ENCODE results near the gene SPPL3.

Gene SPPL3

DNA sequence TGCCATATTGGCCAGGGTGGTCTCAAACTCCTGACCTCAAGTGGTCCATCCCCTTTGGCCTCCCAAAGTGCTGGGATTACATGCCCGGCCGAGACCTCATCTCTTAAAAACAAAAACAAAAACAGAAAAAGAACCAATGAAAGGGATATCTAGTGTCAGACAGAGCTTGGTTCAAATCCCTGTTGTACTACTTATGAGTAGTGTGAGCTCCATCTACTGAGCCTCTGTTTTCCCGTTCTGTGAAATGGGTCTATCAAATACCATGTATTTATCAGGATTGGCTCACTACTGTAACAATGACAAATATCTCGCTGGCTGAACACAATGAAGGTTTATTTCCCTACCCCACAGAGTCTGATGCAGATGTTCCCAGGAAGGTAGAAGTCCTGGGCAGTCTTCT, 37.3 kb upstream of the SPPL3 start:
- no peak for DNase-seq (ENCODE audit: low read depth)
- no peak overlapping the region for H3K4me3 ChIP-seq (ENCODE audit: control insufficient read depth, low read depth, low read length)
- TF ChIP-seq, protein P1, sequence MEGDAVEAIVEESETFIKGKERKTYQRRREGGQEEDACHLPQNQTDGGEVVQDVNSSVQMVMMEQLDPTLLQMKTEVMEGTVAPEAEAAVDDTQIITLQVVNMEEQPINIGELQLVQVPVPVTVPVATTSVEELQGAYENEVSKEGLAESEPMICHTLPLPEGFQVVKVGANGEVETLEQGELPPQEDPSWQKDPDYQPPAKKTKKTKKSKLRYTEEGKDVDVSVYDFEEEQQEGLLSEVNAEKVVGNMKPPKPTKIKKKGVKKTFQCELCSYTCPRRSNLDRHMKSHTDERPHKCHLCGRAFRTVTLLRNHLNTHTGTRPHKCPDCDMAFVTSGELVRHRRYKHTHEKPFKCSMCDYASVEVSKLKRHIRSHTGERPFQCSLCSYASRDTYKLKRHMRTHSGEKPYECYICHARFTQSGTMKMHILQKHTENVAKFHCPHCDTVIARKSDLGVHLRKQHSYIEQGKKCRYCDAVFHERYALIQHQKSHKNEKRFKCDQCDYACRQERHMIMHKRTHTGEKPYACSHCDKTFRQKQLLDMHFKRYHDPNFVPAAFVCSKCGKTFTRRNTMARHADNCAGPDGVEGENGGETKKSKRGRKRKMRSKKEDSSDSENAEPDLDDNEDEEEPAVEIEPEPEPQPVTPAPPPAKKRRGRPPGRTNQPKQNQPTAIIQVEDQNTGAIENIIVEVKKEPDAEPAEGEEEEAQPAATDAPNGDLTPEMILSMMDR (IDR thresholded peaks at IDR 0.05; ENCODE audit: control insufficient read depth, insufficient read depth, low read depth, low read length, missing control alignments), result no peak

DNA sequence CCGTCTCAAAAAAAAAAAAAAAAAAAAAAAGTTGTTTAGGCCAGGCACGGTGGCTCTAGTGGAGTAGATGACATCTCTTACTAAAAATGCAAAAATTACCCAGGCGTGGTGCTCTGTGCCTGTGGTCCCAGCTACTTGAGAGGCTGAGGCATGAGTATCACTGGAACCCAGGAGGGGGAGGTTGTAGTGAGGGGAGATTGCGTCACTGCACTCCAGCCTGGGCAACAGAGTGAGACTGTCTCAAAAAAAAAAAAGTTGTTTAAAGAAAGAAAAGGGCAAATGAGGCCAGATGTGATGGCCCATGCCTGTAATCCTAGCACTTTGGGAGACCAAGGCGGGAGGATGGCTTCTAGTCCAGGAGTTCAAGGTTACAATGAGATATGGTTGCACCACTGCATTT, 36.6 kb upstream of the SPPL3 start:
- TF ChIP-seq, protein P1 (IDR thresholded peaks at IDR 0.05; ENCODE audit: control insufficient read depth, insufficient read depth, low read depth, low read length, missing control alignments), result no peak
- DNase-seq (ENCODE audit: low read depth), result no peak

DNA sequence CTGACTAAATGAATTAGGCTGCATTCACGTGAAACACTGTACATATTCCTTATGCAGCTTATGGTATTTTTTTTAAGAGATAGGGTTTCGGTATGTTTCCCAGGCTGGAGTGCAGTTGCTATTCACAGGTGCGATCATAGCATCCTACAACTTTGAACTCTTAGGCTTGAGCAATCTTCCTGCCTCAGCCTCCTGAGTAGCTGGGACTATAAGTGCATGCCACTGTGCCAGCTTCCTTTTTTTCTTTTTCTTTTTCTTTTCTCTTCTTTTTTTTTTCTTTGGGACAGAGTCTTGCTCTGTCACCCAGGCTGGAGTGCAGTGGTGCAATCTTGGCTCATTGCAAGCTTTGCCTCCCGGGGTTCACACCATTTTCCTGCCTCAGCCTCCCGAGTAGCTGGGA, 35.8 kb upstream of the SPPL3 start:
- H3K4me3 ChIP-seq (ENCODE audit: control insufficient read depth, low read depth, low read length), result no peak overlapping the region
- TF ChIP-seq, protein P1 (IDR thresholded peaks at IDR 0.05; ENCODE audit: control insufficient read depth, insufficient read depth, low read depth, low read length, missing control alignments), result no peak
- no peak for DNase-seq (ENCODE audit: low read depth)

More for the DNA sequence above, 36.6 kb upstream of the SPPL3 start:
- H3K4me3 ChIP-seq (ENCODE audit: control insufficient read depth, low read depth, low read length), result no peak overlapping the region

DNA sequence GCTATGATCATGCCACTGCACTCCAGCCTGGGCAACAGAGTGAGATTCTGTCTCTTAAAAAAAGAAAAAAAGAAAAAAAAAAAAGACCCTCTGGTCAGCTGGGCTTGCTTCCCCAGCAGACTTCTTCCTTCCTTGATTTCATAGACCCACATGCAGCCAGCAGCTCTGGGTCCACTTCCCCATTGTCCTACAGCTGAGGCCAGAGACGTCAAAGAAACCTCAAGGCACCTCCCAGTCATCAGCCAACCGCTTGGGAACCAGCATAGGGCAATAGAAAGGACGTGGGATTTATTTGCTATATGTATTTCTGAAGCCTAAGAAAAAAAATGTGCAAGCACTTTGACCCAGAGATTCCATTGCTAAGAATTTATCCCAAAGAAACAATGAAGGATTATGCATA, 35.4 kb upstream of the SPPL3 start:
- DNase-seq (ENCODE audit: low read depth), result no peak
- no peak overlapping the region for H3K4me3 ChIP-seq (ENCODE audit: control insufficient read depth, low read depth, low read length)

DNA sequence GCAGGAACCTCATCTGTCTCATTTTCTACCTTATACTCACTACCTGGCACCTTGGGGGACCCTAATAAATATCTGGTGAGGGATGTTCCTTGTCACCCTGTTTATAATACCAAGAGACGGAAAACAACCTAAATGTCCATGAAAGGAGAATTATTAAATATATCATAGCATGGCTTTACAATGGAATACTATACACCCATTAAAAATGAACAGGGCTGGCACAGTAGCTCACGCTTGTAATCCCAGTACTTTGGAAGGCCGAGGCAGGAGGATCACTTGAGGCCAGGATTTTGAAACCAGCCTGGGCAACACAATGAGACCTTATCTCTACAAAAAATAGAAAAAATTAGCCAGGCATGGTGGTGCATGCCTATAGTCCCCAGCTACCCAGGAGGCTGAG, 34.3 kb upstream of the SPPL3 start:
- H3K4me3 ChIP-seq (ENCODE audit: control insufficient read depth, low read depth, low read length), result no peak overlapping the region
- no peak for DNase-seq (ENCODE audit: low read depth)
- TF ChIP-seq, protein P1 (IDR thresholded peaks at IDR 0.05; ENCODE audit: control insufficient read depth, insufficient read depth, low read depth, low read length, missing control alignments), result no peak

More for the DNA sequence above, 35.4 kb upstream of the SPPL3 start:
- TF ChIP-seq, protein P1 (IDR thresholded peaks at IDR 0.05; ENCODE audit: control insufficient read depth, insufficient read depth, low read depth, low read length, missing control alignments), result no peak

DNA sequence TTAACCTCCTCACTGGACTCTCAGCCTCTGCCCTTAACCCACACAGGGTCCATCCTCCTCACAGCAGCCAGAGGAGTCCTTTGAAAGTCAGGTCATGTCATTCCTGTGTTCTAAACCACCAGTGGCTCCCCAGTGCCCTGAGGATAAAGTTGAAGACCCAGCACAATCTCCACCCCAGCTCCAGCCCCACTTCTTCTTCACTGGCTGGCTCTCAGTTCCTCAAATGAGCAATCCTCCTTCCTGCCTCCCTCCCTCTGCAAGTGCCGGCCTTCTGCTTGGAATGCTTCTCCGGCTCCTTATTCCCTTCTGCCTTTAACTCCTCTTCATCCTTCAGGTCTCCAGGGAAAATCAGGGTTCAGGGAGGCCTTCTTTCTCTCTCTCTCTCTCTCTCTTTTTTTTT, 32.0 kb upstream of the SPPL3 start:
- DNase-seq (ENCODE audit: low read depth), result no peak
- no peak overlapping the region for H3K4me3 ChIP-seq (ENCODE audit: control insufficient read depth, low read depth, low read length)
- TF ChIP-seq, protein P1 (IDR thresholded peaks at IDR 0.05; ENCODE audit: control insufficient read depth, insufficient read depth, low read depth, low read length, missing control alignments), result no peak

DNA sequence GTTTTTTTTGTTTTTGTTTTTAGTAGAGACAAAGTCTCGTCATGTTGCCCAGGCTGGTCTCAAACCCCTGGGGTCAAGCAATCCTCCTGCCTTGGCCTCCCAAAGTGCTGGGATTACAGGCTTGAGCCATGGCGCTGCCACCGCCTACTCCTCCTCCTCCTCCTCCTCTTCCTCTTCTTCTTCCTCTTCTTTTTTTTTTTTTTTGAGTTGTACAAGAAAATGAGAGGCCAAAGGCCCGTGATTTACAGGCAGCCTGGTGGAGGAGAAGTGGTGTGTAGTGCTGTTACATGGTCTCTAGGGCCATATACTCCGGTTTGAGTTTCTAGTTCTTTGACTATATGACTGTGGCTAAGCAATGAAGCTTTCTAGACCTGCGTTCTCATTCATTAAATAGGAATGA, 29.6 kb upstream of the SPPL3 start:
- TF ChIP-seq, protein P1 (IDR thresholded peaks at IDR 0.05; ENCODE audit: control insufficient read depth, insufficient read depth, low read depth, low read length, missing control alignments), result no peak
- H3K4me3 ChIP-seq (ENCODE audit: control insufficient read depth, low read depth, low read length), result no peak overlapping the region
- no peak for DNase-seq (ENCODE audit: low read depth)
